ENCODE results near the gene WDTC1. TPM values are rescaled to one million over a fixed set of nuclear protein-coding genes. Genes with fewer than 3 reads are reported as not detected.

The WDTC1 gene
- total and polyA plus RNA-seq, 9 of the 15 experiments (the other 6 are each of a cell fraction or from before 2014, with no cell fraction given): 0.18 to 32.3 (median 8.8) TPM

DNA sequence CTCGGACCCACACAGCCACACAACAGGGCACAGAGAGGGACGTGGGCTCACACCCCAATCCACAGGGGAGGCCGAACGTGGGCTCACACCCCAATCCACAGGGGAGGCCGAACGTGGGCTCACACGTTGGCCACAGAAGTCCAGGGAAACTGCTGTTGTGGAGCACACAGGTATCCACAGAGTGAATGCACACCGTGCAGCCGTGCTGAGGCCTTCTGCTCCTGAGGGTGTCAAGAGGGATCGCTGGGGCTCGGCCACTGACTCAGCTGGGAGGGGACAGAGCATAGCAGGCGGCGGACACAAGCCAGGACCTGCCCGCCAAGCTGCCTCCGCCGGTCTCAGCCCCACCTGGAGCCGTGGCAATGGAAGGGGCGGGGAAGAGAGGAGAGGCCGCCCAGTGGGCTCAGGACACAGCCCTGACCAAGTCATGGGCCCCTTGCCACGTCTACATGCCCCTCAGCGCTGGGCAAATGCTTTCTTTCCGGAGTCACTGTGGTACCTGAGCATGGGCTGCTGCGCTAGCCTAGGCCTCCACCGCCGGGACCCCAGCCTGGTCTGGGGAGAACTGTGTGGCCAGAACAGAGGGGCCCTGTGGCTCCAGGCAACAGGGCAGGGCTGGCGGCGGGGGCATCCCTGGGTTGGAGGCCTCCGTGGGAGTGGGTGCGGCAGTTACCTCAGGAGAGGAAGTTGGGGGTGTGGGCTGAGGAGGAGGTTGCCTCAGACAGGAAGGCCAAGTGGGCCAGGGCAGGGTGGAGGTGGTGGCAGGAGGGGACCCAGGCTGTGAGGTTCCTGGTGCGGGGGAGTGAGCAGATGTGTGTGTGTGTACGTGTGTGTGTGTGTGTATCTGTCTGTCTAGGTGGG lies 108.6 kb downstream of the WDTC1 start (continued):
- TF ChIP-seq, protein P1, sequence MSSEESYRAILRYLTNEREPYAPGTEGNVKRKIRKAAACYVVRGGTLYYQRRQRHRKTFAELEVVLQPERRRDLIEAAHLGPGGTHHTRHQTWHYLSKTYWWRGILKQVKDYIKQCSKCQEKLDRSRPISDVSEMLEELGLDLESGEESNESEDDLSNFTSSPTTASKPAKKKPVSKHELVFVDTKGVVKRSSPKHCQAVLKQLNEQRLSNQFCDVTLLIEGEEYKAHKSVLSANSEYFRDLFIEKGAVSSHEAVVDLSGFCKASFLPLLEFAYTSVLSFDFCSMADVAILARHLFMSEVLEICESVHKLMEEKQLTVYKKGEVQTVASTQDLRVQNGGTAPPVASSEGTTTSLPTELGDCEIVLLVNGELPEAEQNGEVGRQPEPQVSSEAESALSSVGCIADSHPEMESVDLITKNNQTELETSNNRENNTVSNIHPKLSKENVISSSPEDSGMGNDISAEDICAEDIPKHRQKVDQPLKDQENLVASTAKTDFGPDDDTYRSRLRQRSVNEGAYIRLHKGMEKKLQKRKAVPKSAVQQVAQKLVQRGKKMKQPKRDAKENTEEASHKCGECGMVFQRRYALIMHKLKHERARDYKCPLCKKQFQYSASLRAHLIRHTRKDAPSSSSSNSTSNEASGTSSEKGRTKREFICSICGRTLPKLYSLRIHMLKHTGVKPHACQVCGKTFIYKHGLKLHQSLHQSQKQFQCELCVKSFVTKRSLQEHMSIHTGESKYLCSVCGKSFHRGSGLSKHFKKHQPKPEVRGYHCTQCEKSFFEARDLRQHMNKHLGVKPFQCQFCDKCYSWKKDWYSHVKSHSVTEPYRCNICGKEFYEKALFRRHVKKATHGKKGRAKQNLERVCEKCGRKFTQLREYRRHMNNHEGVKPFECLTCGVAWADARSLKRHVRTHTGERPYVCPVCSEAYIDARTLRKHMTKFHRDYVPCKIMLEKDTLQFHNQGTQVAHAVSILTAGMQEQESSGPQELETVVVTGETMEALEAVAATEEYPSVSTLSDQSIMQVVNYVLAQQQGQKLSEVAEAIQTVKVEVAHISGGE (CRISPR knock-in tag; IDR thresholded peaks at IDR 0.05): 0 out of 6 replicates have a peak, but pooled peaks of 1 of the 3 experiments have one; percentile 29
- TF ChIP-seq, protein P2, sequence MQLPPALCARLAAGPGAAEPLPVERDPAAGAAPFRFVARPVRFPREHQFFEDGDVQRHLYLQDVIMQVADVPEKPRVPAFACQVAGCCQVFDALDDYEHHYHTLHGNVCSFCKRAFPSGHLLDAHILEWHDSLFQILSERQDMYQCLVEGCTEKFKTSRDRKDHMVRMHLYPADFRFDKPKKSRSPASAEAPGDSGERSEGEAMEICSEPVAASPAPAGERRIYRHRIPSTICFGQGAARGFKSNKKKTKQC (CRISPR knock-in tag; IDR thresholded peaks at IDR 0.05): peak; percentile 45; the same call in 1 of the 2 replicates
- peak; percentile 49; the same call in 1 of the 2 replicates for TF ChIP-seq DPF2 (IDR thresholded peaks at IDR 0.05)
- TF ChIP-seq FOS (IDR thresholded peaks at IDR 0.05; ENCODE audit: extremely low read depth, insufficient read length): no peak
- TF ChIP-seq, protein P3, sequence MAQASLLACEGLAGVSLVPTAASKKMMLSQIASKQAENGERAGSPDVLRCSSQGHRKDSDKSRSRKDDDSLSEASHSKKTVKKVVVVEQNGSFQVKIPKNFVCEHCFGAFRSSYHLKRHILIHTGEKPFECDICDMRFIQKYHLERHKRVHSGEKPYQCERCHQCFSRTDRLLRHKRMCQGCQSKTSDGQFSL (CRISPR knock-in tag; IDR thresholded peaks at IDR 0.05): peak; percentile 82
- TF ChIP-seq, protein P3 (tag; IDR thresholded peaks at IDR 0.05): no peak
- no peak for TF ChIP-seq MCM7 (IDR thresholded peaks at IDR 0.05)
- TF ChIP-seq HMGN3 (IDR thresholded peaks at IDR 0.05; ENCODE audit: borderline replicate concordance, extremely low read depth, insufficient read length, low read depth, low read length): peak; percentile 30
- 0 out of 2 replicates have a peak, but pooled peaks have one; percentile 33 for TF ChIP-seq FOSL1 (tag; conservative IDR thresholded peaks at IDR 0.05)
- peak; percentile 75 for TF ChIP-seq ELF4 (CRISPR knock-in tag; IDR thresholded peaks at IDR 0.05)
- TF ChIP-seq ATF1 (CRISPR knock-in tag; IDR thresholded peaks at IDR 0.05): no peak
- peak; percentile 33; the same call in 1 of the 2 replicates for TF ChIP-seq ATF1 (tag; IDR thresholded peaks at IDR 0.05)
- TF ChIP-seq SAFB2 (IDR thresholded peaks at IDR 0.05; ENCODE audit: borderline replicate concordance, low read depth, low read length, severe bottlenecking): no peak
- no peak for TF ChIP-seq GABPB2 (CRISPR knock-in tag; conservative IDR thresholded peaks at IDR 0.05)
- TF ChIP-seq HMG20B (CRISPR knock-in tag; IDR thresholded peaks at IDR 0.05): no peak
- TF ChIP-seq SAP30 (IDR thresholded peaks at IDR 0.05; ENCODE audit: borderline replicate concordance, insufficient read depth, low read depth, low read length, poor library complexity, severe bottlenecking): peak; percentile 2
- TF ChIP-seq HDAC1 (IDR thresholded peaks at IDR 0.05): peak in 1 of 2 experiments; percentile 47; a peak in 1 of 4 replicates
- peak; percentile 62 for TF ChIP-seq CEBPG (CRISPR knock-in tag; IDR thresholded peaks at IDR 0.05)
- no peak for TF ChIP-seq CEBPG (tag; conservative IDR thresholded peaks at IDR 0.05 in 1 of 2, IDR thresholded peaks at IDR 0.05 in 1 of 2)
- 0 out of 2 replicates have a peak, but pooled peaks have one; percentile 54 for TF ChIP-seq KAT7 (CRISPR knock-in tag; IDR thresholded peaks at IDR 0.05; ENCODE audit: borderline replicate concordance)
- no peak for TF ChIP-seq MEF2A (IDR thresholded peaks at IDR 0.05; ENCODE audit: control insufficient read depth, low read depth, low read length)
- peak; percentile 80; the same call in 1 of the 2 replicates for TF ChIP-seq CBFB (CRISPR knock-in tag; IDR thresholded peaks at IDR 0.05)
- TF ChIP-seq ZNF583 (CRISPR knock-in tag; IDR thresholded peaks at IDR 0.05): no peak

Data from K562 (cell line).